MM.1S (cell line): ENCODE data around the gene ATP7A.

Experiments
- DNase-seq: peaks from one replicate; pipeline ENCODE4 v3.0.0-alpha.2; 2015
- H2AFZ ChIP-seq: fragments of 300-600 bp; sonication (generic); 2 replicates; pipeline ENCODE4 v1.6.0; 2016; ENCODE audit warnings: antibody characterized with exemption, low read length
- H3F3A ChIP-seq: fragments of 300-600 bp; sonication (generic); 2 replicates; pipeline ENCODE4 v1.6.1; 2016; ENCODE audit warnings: mild to moderate bottlenecking, antibody characterized with exemption, low read length, moderate library complexity, mixed read lengths; ENCODE audit not compliant: insufficient read depth
- H3K27ac ChIP-seq: fragments of 300-600 bp; sonication (generic); 2 replicates; pipeline ENCODE4 v1.5.1; 2016; ENCODE audit warnings: mild to moderate bottlenecking, low read length
- H3K27me3 ChIP-seq: fragments of 300-600 bp; sonication (generic); replicated peaks from 2 replicates; pipeline ENCODE4 v1.6.0; 2016; ENCODE audit warnings: low read length; ENCODE audit not compliant: insufficient read depth
- H3K36me3 ChIP-seq: fragments of 300-600 bp; sonication (generic); replicated peaks from 2 replicates; pipeline ENCODE4 v1.6.1; 2016; ENCODE audit warnings: mild to moderate bottlenecking, low read length, mixed read lengths; ENCODE audit not compliant: insufficient read depth
- H3K4me1 ChIP-seq: fragments of 300-600 bp; sonication (generic); 2 replicates; pipeline ENCODE4 v1.6.1; 2016; ENCODE audit warnings: low read length, mixed read lengths
- H3K4me2 ChIP-seq: fragments of 300-600 bp; sonication (generic); 2 replicates; pipeline ENCODE4 v1.6.0; 2016; ENCODE audit warnings: low read depth, low read length
- H3K4me3 ChIP-seq: fragments of 300-600 bp; sonication (generic); 2 replicates; pipeline ENCODE4 v1.5.1; 2016; ENCODE audit warnings: low read length, mixed read lengths
- H3K79me2 ChIP-seq: fragments of 300-600 bp; sonication (generic); 2 replicates; pipeline ENCODE4 v1.6.1; 2016; ENCODE audit warnings: mixed run types, low read length, mixed read lengths
- H3K9ac ChIP-seq: fragments of 300-600 bp; sonication (generic); 2 replicates; pipeline ENCODE4 v1.6.1; 2016; ENCODE audit warnings: low read length, mixed read lengths
- H3K9me2 ChIP-seq: fragments of 300-600 bp; sonication (generic); replicated peaks from 2 replicates; pipeline ENCODE4 v1.6.1; 2016; ENCODE audit warnings: mild to moderate bottlenecking, low read length, mixed read lengths; ENCODE audit not compliant: insufficient read depth
- H3K9me3 ChIP-seq: fragments of 300-600 bp; sonication (generic); replicated peaks from 2 replicates; pipeline ENCODE4 v1.6.1; 2016; ENCODE audit warnings: mild to moderate bottlenecking, low read length, mixed read lengths; ENCODE audit not compliant: insufficient read depth
- H4K20me1 ChIP-seq: fragments of 300-600 bp; sonication (generic); 2 replicates; pipeline ENCODE4 v1.6.1; 2016; ENCODE audit warnings: mild to moderate bottlenecking, low read length, moderate library complexity, mixed read lengths; ENCODE audit not compliant: insufficient read depth
- EZH2 ChIP-seq: fragments of 300-600 bp; sonication (generic); optimal IDR thresholded peaks from 2 replicates; pipeline ENCODE3; 2017; ENCODE audit warnings: low read depth, mild to moderate bottlenecking, antibody characterized with exemption, low read length, mixed read lengths
- EZH2phosphoT487 ChIP-seq: fragments of 300-600 bp; sonication (generic); IDR thresholded peaks from 2 replicates; pipeline ENCODE4 v1.6.1; 2018; ENCODE audit warnings: antibody characterized with exemption, low read length
- TF ChIP-seq, protein P1 (sequence below): fragments of 300-600 bp; sonication (generic); IDR thresholded peaks from 2 replicates; pipeline ENCODE4 v1.5.1; 2016; ENCODE audit warnings: antibody characterized with exemption, low read length, mixed read lengths

The ATP7A gene

GRCh38 chrX:77975755-77976154 is 65.3 kb downstream of the ATP7A start:
- no peaks in the 10 kb centered on the region for H3K9me3 ChIP-seq
- no peaks in the 10 kb centered on the region for H3K27me3 ChIP-seq
- TF ChIP-seq EZH2phosphoT487 (no peak), EZH2 (no peak)
- TF ChIP-seq, protein P1, sequence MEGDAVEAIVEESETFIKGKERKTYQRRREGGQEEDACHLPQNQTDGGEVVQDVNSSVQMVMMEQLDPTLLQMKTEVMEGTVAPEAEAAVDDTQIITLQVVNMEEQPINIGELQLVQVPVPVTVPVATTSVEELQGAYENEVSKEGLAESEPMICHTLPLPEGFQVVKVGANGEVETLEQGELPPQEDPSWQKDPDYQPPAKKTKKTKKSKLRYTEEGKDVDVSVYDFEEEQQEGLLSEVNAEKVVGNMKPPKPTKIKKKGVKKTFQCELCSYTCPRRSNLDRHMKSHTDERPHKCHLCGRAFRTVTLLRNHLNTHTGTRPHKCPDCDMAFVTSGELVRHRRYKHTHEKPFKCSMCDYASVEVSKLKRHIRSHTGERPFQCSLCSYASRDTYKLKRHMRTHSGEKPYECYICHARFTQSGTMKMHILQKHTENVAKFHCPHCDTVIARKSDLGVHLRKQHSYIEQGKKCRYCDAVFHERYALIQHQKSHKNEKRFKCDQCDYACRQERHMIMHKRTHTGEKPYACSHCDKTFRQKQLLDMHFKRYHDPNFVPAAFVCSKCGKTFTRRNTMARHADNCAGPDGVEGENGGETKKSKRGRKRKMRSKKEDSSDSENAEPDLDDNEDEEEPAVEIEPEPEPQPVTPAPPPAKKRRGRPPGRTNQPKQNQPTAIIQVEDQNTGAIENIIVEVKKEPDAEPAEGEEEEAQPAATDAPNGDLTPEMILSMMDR = no peak
- H3K9ac ChIP-seq = no peak overlapping the region
- H3F3A ChIP-seq = no peaks in the 10 kb centered on the region
- H3K4me1 ChIP-seq = no peaks in the 10 kb centered on the region
- H3K4me2 ChIP-seq = no peak overlapping the region
- DNase-seq = no peak
- no peak overlapping the region for H3K4me3 ChIP-seq
- no peaks in the 10 kb centered on the region for H3K9me2 ChIP-seq
- H3K27ac ChIP-seq = no peak overlapping the region
- no peaks in the 10 kb centered on the region for H3K36me3 ChIP-seq
- H4K20me1 ChIP-seq = no peaks in the 10 kb centered on the region
- no peaks in the 10 kb centered on the region for H3K79me2 ChIP-seq
- no peak overlapping the region for H2AFZ ChIP-seq

DNA sequence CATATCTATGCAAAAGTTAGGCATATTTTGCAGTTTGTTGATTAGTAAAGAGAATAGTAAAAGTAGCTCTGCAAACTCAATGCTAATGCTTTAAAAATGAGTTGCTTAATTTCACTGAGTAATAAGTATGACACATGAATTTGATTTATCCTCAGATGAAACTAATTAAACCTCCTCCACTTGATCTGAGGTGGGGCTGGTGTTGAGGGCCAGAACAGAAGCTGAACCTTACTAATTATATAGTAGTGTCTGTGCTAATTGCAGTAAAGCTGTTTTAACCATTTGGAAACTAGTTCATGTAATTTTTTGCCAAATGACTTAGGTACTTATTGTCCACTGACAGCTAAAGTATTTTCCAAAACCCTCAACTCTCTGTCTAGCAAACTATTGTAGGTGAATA is 66.6 kb downstream of the ATP7A start:
- no peaks in the 10 kb centered on the region for H3K79me2 ChIP-seq
- no peak overlapping the region for H3K27ac ChIP-seq
- H3K36me3 ChIP-seq = no peaks in the 10 kb centered on the region
- no peak for TF ChIP-seq EZH2
- TF ChIP-seq, protein P1 = no peak
- no peak for TF ChIP-seq EZH2phosphoT487
- H3K4me3 ChIP-seq = no peak overlapping the region
- no peaks in the 10 kb centered on the region for H3K9me2 ChIP-seq
- no peaks in the 10 kb centered on the region for H3F3A ChIP-seq
- no peak for DNase-seq
- no peaks in the 10 kb centered on the region for H3K4me1 ChIP-seq
- no peak overlapping the region for H3K9ac ChIP-seq
- H2AFZ ChIP-seq = no peak overlapping the region
- no peak overlapping the region for H3K4me2 ChIP-seq
- H3K9me3 ChIP-seq = no peaks in the 10 kb centered on the region
- H4K20me1 ChIP-seq = no peaks in the 10 kb centered on the region
- no peaks in the 10 kb centered on the region for H3K27me3 ChIP-seq

GRCh38 chrX:77977518-77977917 is 67.0 kb downstream of the ATP7A start:
- Histone ChIP-seq H3K36me3 (no peaks in the 10 kb centered on the region), H4K20me1 (no peaks in the 10 kb centered on the region), H3F3A (no peaks in the 10 kb centered on the region), H3K4me3 (no peak overlapping the region), H3K27me3 (no peaks in the 10 kb centered on the region), H3K79me2 (no peaks in the 10 kb centered on the region), H3K9me3 (no peaks in the 10 kb centered on the region), H3K9me2 (no peaks in the 10 kb centered on the region), H3K4me1 (no peaks in the 10 kb centered on the region), H3K27ac (no peak overlapping the region), H3K4me2 (no peak overlapping the region), H2AFZ (no peak overlapping the region), H3K9ac (no peak overlapping the region)
- TF ChIP-seq, protein P1 = no peak
- TF ChIP-seq EZH2 (no peak), EZH2phosphoT487 (no peak)
- no peak for DNase-seq
